ENCODE results near the gene SKOR1.
A peak's percentile ranks its signal among the peaks of the same experiment; 100 is the strongest.

SKOR1 gene

DNA sequence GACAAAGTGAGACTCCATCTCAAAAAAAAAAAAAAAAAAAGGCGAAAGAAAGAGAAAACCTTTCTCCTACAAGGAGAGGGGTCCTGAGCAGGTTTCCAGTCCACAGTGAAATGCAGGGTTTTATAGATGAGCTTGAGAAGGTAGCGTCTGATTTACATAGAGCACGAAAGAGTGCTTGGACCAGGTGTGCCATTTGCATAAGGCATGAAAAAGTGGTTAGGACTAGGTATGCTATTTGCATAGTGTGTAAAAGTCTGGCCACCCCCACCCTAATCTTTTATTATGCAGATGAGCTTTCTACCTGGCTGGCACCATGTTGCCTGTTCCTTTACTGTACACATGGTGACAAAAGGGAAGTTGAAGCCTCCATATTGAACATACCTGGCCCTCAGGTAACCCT lies 28.1 kb downstream of the SKOR1 start:
- Histone ChIP-seq H3K4me3 (ENCODE audit: low read depth in 1 of 2, low read length in 2 of 2) (no peak overlapping the region), H3K27ac (ENCODE audit: low read length) (no peak overlapping the region), H3K36me3 (ENCODE audit: insufficient read depth, low read length) (no peaks in the 10 kb centered on the region), H3K79me2 (ENCODE audit: insufficient read depth, low read length) (no peaks in the 10 kb centered on the region), H2AFZ (ENCODE audit: low read depth, low read length) (no peak overlapping the region), H3K9me3 (ENCODE audit: insufficient read depth, low read length, severe bottlenecking) (peaks cover 3% of the 10 kb centered on the region), H4K20me1 (ENCODE audit: insufficient read depth, low read length) (no peaks in the 10 kb centered on the region), H3K4me1 (ENCODE audit: insufficient read depth, low read length) (no peaks in the 10 kb centered on the region), H3K4me2 (ENCODE audit: insufficient read depth, low read length) (no peak overlapping the region), H3K27me3 (ENCODE audit: insufficient read depth, low read length, poor library complexity) (no peaks in the 10 kb centered on the region), H3K9ac (ENCODE audit: low read depth, low read length) (no peak overlapping the region)
- no peak for ATAC-seq (ENCODE audit: insufficient read depth, low read depth)
- DNase-seq = no peak
- TF ChIP-seq, protein P1, sequence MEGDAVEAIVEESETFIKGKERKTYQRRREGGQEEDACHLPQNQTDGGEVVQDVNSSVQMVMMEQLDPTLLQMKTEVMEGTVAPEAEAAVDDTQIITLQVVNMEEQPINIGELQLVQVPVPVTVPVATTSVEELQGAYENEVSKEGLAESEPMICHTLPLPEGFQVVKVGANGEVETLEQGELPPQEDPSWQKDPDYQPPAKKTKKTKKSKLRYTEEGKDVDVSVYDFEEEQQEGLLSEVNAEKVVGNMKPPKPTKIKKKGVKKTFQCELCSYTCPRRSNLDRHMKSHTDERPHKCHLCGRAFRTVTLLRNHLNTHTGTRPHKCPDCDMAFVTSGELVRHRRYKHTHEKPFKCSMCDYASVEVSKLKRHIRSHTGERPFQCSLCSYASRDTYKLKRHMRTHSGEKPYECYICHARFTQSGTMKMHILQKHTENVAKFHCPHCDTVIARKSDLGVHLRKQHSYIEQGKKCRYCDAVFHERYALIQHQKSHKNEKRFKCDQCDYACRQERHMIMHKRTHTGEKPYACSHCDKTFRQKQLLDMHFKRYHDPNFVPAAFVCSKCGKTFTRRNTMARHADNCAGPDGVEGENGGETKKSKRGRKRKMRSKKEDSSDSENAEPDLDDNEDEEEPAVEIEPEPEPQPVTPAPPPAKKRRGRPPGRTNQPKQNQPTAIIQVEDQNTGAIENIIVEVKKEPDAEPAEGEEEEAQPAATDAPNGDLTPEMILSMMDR (IDR thresholded peaks at IDR 0.05; ENCODE audit: borderline replicate concordance, extremely low read depth, low read length, poor library complexity, severe bottlenecking) = no peak
- no peak for TF ChIP-seq EZH2 (IDR thresholded peaks at IDR 0.05; ENCODE audit: borderline replicate concordance, low read depth, low read length, severe bottlenecking)

DNA sequence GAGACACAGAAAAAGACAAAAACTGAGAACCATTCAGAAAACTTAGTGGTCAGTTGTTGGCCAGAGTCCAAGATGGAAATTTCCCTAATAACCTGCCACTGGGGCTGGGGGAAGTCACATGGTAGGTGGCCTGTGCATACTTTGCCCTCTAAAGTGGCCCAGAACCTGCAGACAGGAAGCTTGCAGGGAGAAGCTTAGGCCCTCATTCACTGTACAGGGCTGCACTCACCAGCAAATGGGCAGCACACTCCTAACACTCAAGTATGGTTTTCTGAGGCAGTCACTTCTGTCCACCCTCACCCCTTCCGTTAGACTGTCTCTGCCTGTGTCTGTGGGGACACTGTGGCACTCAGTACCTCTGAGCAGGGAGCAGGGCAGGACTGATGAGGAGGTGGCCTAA lies 29.0 kb downstream of the SKOR1 start:
- Histone ChIP-seq H3K4me1 (ENCODE audit: insufficient read depth, low read length) (no peaks in the 10 kb centered on the region), H3K4me2 (ENCODE audit: insufficient read depth, low read length) (no peak overlapping the region), H3K9me3 (ENCODE audit: insufficient read depth, low read length, severe bottlenecking) (peaks cover 3% of the 10 kb centered on the region), H3K27me3 (ENCODE audit: insufficient read depth, low read length, poor library complexity) (no peaks in the 10 kb centered on the region), H3K79me2 (ENCODE audit: insufficient read depth, low read length) (no peaks in the 10 kb centered on the region), H2AFZ (ENCODE audit: low read depth, low read length) (no peak overlapping the region), H4K20me1 (ENCODE audit: insufficient read depth, low read length) (no peaks in the 10 kb centered on the region), H3K4me3 (ENCODE audit: low read depth in 1 of 2, low read length in 2 of 2) (no peak overlapping the region), H3K36me3 (ENCODE audit: insufficient read depth, low read length) (no peaks in the 10 kb centered on the region), H3K27ac (ENCODE audit: low read length) (no peak overlapping the region), H3K9ac (ENCODE audit: low read depth, low read length) (no peak overlapping the region)
- DNase-seq (no peak), ATAC-seq (ENCODE audit: insufficient read depth, low read depth) (no peak)
- TF ChIP-seq EZH2 (IDR thresholded peaks at IDR 0.05; ENCODE audit: borderline replicate concordance, low read depth, low read length, severe bottlenecking) = no peak
- TF ChIP-seq, protein P1 (IDR thresholded peaks at IDR 0.05; ENCODE audit: borderline replicate concordance, extremely low read depth, low read length, poor library complexity, severe bottlenecking) = no peak

DNA sequence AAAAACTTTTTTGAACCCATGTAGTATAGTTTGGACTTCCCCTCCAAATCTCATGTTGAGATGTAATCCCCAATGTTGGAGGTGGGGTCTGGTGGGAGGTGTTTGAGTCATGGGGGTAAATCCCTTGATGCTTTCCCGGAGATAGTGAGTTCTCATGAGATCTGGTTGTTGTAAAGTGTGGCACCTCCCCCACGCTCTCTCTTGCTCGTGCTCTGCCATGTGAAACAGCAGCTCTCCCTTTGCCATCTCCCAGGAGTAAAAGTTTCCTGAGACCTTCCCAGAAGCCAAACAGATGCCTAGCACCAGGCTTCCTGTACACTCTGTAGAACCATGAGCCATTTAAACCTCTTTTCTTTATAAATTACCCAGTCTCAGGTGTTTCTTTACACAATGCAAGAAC lies 30.5 kb downstream of the SKOR1 start:
- no peak for DNase-seq
- H3K4me2 ChIP-seq (ENCODE audit: insufficient read depth, low read length) = no peak overlapping the region
- TF ChIP-seq, protein P1 (IDR thresholded peaks at IDR 0.05; ENCODE audit: borderline replicate concordance, extremely low read depth, low read length, poor library complexity, severe bottlenecking) = no peak
- TF ChIP-seq EZH2 (IDR thresholded peaks at IDR 0.05; ENCODE audit: borderline replicate concordance, low read depth, low read length, severe bottlenecking) = no peak

DNA sequence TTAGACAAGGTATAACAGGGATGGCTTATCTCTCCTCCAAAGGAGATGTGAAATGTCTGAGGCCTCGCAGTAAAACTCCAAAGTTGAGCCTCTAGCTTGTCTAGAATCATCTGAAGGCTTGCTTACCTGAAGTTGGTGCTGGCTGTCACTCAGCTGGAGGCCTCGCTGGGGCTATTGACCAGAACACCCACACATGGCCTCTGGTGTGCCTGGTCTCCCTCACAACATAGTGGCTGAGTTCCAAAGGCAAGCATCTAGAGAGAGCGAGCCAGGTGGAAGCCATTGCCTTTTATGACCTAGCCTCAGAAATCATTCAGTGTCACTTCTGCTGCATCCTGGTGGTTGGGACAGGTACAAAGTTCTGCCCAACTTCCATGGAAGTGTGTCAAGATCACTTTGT lies 31.9 kb downstream of the SKOR1 start:
- ATAC-seq (ENCODE audit: insufficient read depth, low read depth) (no peak), DNase-seq (no peak)
- TF ChIP-seq EZH2 (IDR thresholded peaks at IDR 0.05; ENCODE audit: borderline replicate concordance, low read depth, low read length, severe bottlenecking) = no peak
- TF ChIP-seq, protein P1 (IDR thresholded peaks at IDR 0.05; ENCODE audit: borderline replicate concordance, extremely low read depth, low read length, poor library complexity, severe bottlenecking) = no peak
- Histone ChIP-seq H3K9ac (ENCODE audit: low read depth, low read length) (no peak overlapping the region), H3K4me2 (ENCODE audit: insufficient read depth, low read length) (no peak overlapping the region), H3K27me3 (ENCODE audit: insufficient read depth, low read length, poor library complexity) (no peaks in the 10 kb centered on the region), H2AFZ (ENCODE audit: low read depth, low read length) (peak overlapping the region; percentile 16; the same call in 1 of the 2 replicates), H3K27ac (ENCODE audit: low read length) (no peak overlapping the region), H3K79me2 (ENCODE audit: insufficient read depth, low read length) (no peaks in the 10 kb centered on the region), H4K20me1 (ENCODE audit: insufficient read depth, low read length) (no peaks in the 10 kb centered on the region), H3K4me3 (ENCODE audit: low read depth in 1 of 2, low read length in 2 of 2) (no peak overlapping the region), H3K9me3 (ENCODE audit: insufficient read depth, low read length, severe bottlenecking) (no peaks in the 10 kb centered on the region), H3K36me3 (ENCODE audit: insufficient read depth, low read length) (no peaks in the 10 kb centered on the region), H3K4me1 (ENCODE audit: insufficient read depth, low read length) (no peaks in the 10 kb centered on the region)

More for the DNA sequence above, 30.5 kb downstream of the SKOR1 start:
- Histone ChIP-seq H3K79me2 (ENCODE audit: insufficient read depth, low read length) (no peaks in the 10 kb centered on the region), H3K9ac (ENCODE audit: low read depth, low read length) (no peak overlapping the region), H3K4me3 (ENCODE audit: low read depth in 1 of 2, low read length in 2 of 2) (no peak overlapping the region), H3K4me1 (ENCODE audit: insufficient read depth, low read length) (no peaks in the 10 kb centered on the region), H3K27ac (ENCODE audit: low read length) (no peak overlapping the region), H3K27me3 (ENCODE audit: insufficient read depth, low read length, poor library complexity) (no peaks in the 10 kb centered on the region), H4K20me1 (ENCODE audit: insufficient read depth, low read length) (no peaks in the 10 kb centered on the region), H3K36me3 (ENCODE audit: insufficient read depth, low read length) (no peaks in the 10 kb centered on the region), H3K9me3 (ENCODE audit: insufficient read depth, low read length, severe bottlenecking) (no peaks in the 10 kb centered on the region), H2AFZ (ENCODE audit: low read depth, low read length) (no peak overlapping the region)
- no peak for ATAC-seq (ENCODE audit: insufficient read depth, low read depth)
